ENCODE data around the gene DPP9. TPM values are rescaled to one million over a fixed set of nuclear protein-coding genes. Genes with fewer than 3 reads are reported as not detected.

Gene DPP9
- total and polyA plus RNA-seq, 2 of the 4 experiments (the other 2 are of a cell fraction): 12.4 to 33.0 TPM

GRCh38 chr19:4654437-4655361, 68.9 kb downstream of the DPP9 start (continued):
- TF ChIP-seq ELK1 (IDR thresholded peaks at IDR 0.05; ENCODE audit: borderline replicate concordance, low read depth, low read length): no peak
- no peak for TF ChIP-seq POLR2A (IDR thresholded peaks at IDR 0.05; ENCODE audit: low read depth, low read length)

- Histone ChIP-seq H2AK5ac (ENCODE audit: low read depth, low read length) (no peak overlapping the region), H2AK9ac (replicated peaks; ENCODE audit: low read depth, low read length, poor library complexity) (no peak overlapping the region), H3K9ac (ENCODE audit: low read depth, low read length) (no peak overlapping the region), H3K27me3 (ENCODE audit: control insufficient read depth, insufficient read depth, low read length) (no peaks in the 10 kb centered on the region), H3K56ac (ENCODE audit: extremely low read depth, insufficient read depth, low read length) (no peak overlapping the region), H3K14ac (replicated peaks; ENCODE audit: low read depth, low read length) (no peak overlapping the region), H2AFZ (replicated peaks; ENCODE audit: low read length, poor library complexity) (no peak overlapping the region), H3K9me1 (ENCODE audit: insufficient read depth, low read length) (0 out of 2 replicates have a peak, but pooled peaks cover 4% of the 10 kb centered on the region), H3K4me3 (ENCODE audit: insufficient read depth, low read depth, low read length) (no peak overlapping the region), H3K18ac (ENCODE audit: low read depth, low read length) (no peak overlapping the region), H2BK5ac (ENCODE audit: low read depth, low read length, poor library complexity, severe bottlenecking) (no peak overlapping the region), H3K36me3 (ENCODE audit: control insufficient read depth, insufficient read depth, low read length) (peaks cover 37% of the 10 kb centered on the region), H3K27ac (ENCODE audit: insufficient read depth, low read length) (no peak overlapping the region), H4K91ac (ENCODE audit: insufficient read depth, low read depth, low read length) (no peak overlapping the region), H2BK15ac (ENCODE audit: low read depth, low read length) (no peak overlapping the region), H2BK20ac (ENCODE audit: low read depth, low read length) (no peak overlapping the region), H3K4ac (ENCODE audit: low read depth, low read length) (no peak overlapping the region), H3K23ac (ENCODE audit: low read depth, low read length) (no peak overlapping the region), H2BK120ac (ENCODE audit: low read depth, low read length) (no peak overlapping the region), H3K9me3 (ENCODE audit: control insufficient read depth, insufficient read depth, low read length) (no peaks in the 10 kb centered on the region; the same call in 1 of the 2 replicates), H4K5ac (ENCODE audit: low read depth, low read length) (no peak overlapping the region), H3K4me2 (ENCODE audit: low read depth, low read length) (no peak overlapping the region), H3K79me1 (ENCODE audit: low read depth in 1 of 2, low read length in 2 of 2) (peaks cover 5 to 20% of the 10 kb centered on the region in 2 experiments), H3K4me1 (ENCODE audit: control insufficient read depth, insufficient read depth, low read length) (no peaks in the 10 kb centered on the region), H4K20me1 (ENCODE audit: insufficient read depth, low read length) (peaks cover 5% of the 10 kb centered on the region), H4K8ac (ENCODE audit: low read depth in 2 of 2, low read length in 2 of 2) (no peak overlapping the region)
- no peak for TF ChIP-seq MAZ (IDR thresholded peaks at IDR 0.05; ENCODE audit: borderline replicate concordance, low read depth, low read length)
- no peak for TF ChIP-seq BHLHE40 (IDR thresholded peaks at IDR 0.05; ENCODE audit: low read depth, low read length)
- TF ChIP-seq MXI1 (IDR thresholded peaks at IDR 0.05; ENCODE audit: borderline replicate concordance, low read depth, low read length): no peak
- no peak for TF ChIP-seq FOS (IDR thresholded peaks at IDR 0.05; ENCODE audit: low read depth, low read length)
- TF ChIP-seq ELK1 (IDR thresholded peaks at IDR 0.05; ENCODE audit: borderline replicate concordance, low read depth, low read length): no peak
- no peak for TF ChIP-seq RAD21 (IDR thresholded peaks at IDR 0.05; ENCODE audit: low read length)
- BruUV-seq (replicated peaks): no TSS peak
- WGBS, 2 experiments (ENCODE audit: extremely low coverage in 2 of 2, insufficient read length in 1 of 2): 81% methylated on average over 5 of the region's 13 CpGs; no CpG with 5 or more reads in 1 of the 2 experiments
- ChIA-PET POLR2A (ENCODE audit: unreplicated experiment) (no interaction called here), CTCF (no interaction called here)
- intact Hi-C loops (cut with micrococcal nuclease): loop anchor here (2.0 kb wide), 1 partner anchor 15 kb away; no protein-coding TSS in a partner anchor
- in situ Hi-C loops (cut with MboI; ENCODE audit: low sequenced_read_pairs): no loop called here
- ATAC-seq (ENCODE audit: low read depth): no peak
- no peak for DNase-seq
- dilution Hi-C loops (cut with HindIII; ENCODE audit: low sequenced_read_pairs, unreplicated experiment): no loop called here
Measured at GRCh38 chr19:4653793-4654436, 69.7 kb downstream of the DPP9 start.

Measured in IMR-90 (cell line).